ENCODE results near the gene TFAP2A. TPM values are rescaled to one million over a fixed set of nuclear protein-coding genes. Genes with fewer than 3 reads are reported as not detected.
A peak's percentile ranks its signal among the peaks of the same experiment; 100 is the strongest.

Gene TFAP2A
- total and polyA plus RNA-seq, 7 experiments from 2014 or later, result not detected

GRCh38 chr6:10384610-10385523 is 30.0 kb downstream of the TFAP2A start:
- Mint-ChIP-seq H3K9me3 (peaks cover 3 to 73% (median 37%) of the 10 kb centered on the region in 11 donors), H3K36me3 (peaks cover 4 to 20% (median 10%) of the 10 kb centered on the region in 5 donors), H3K27ac (peak overlapping the region in 4 of 9 donors; percentile 10 to 87 (median 17)), H3K27me3 (peaks cover 87 to 94% (median 90%) of the 10 kb centered on the region in 5 donors), H3K4me3 (peak overlapping the region in 4 of 10 donors; percentile 2 to 69 (median 7)), H3K4me1 (peaks cover 4 to 32% (median 16%) of the 10 kb centered on the region in 7 donors)
- no peak for ATAC-seq
- CTCF ChIA-PET, result no interaction called here
- peaks cover 7 to 36% of the 10 kb centered on the region in 2 donors for H3K27me3 ChIP-seq (ENCODE audit: control insufficient read depth in 2 of 2, insufficient read depth in 2 of 2, low read length in 2 of 2)
- POLR2A ChIA-PET, result no interaction called here
- H3K4me3 ChIP-seq (ENCODE audit: low read length), result no peak overlapping the region
- peaks cover 0 to 4% (median 0%) of the 10 kb centered on the region in 3 experiments for H3K9me3 ChIP-seq (ENCODE audit: control insufficient read depth in 2 of 3, low read length in 3 of 3)
- H3K4me1 ChIP-seq (ENCODE audit: control insufficient read depth in 2 of 2, insufficient read depth in 2 of 2, low read length in 2 of 2), result no peaks in the 10 kb centered on the region
- no peak for DNase-seq
- H3K27ac ChIP-seq (ENCODE audit: low read depth, low read length), result no peak overlapping the region
- H3K36me3 ChIP-seq (ENCODE audit: control insufficient read depth in 2 of 3, insufficient read depth in 3 of 3, low read length in 3 of 3), result no peaks in the 10 kb centered on the region
- intact Hi-C loops (cut with micrococcal nuclease), result loop anchor here (2.0 to 5.0 kb wide), 3 partner anchors 28 to 502 kb away; partner anchors contain the start of genes SYCP2L (in 1 of the 2) and TFAP2A (in 1 of the 2)

GRCh38 chr6:10384091-10384609 is 30.7 kb downstream of the TFAP2A start:
- no peak overlapping the region for H3K4me3 ChIP-seq (ENCODE audit: low read length)
- no peak overlapping the region for H3K27ac ChIP-seq (ENCODE audit: low read depth, low read length)
- CTCF ChIA-PET, result no interaction called here
- peaks cover 4 to 29% (median 16%) of the 10 kb centered on the region in 7 donors for H3K4me1 Mint-ChIP-seq
- no peaks in the 10 kb centered on the region for H3K9me3 ChIP-seq (ENCODE audit: control insufficient read depth in 2 of 3, low read length in 3 of 3)
- no peaks in the 10 kb centered on the region for H3K4me1 ChIP-seq (ENCODE audit: control insufficient read depth in 2 of 2, insufficient read depth in 2 of 2, low read length in 2 of 2)
- peak overlapping the region in 3 of 9 donors; percentile 10 to 87 (median 15) for H3K27ac Mint-ChIP-seq
- no peak for ATAC-seq
- intact Hi-C loops (cut with micrococcal nuclease), result loop anchor here (2.0 to 5.0 kb wide), 3 partner anchors 29 to 503 kb away; partner anchors contain the start of genes SYCP2L (in 1 of the 2) and TFAP2A (in 1 of the 2)
- H3K36me3 ChIP-seq (ENCODE audit: control insufficient read depth in 2 of 3, insufficient read depth in 3 of 3, low read length in 3 of 3), result no peaks in the 10 kb centered on the region
- peak overlapping the region in 4 of 10 donors; percentile 2 to 69 (median 4) for H3K4me3 Mint-ChIP-seq
- POLR2A ChIA-PET, result no interaction called here
- peaks cover 7 to 29% of the 10 kb centered on the region in 2 donors for H3K27me3 ChIP-seq (ENCODE audit: control insufficient read depth in 2 of 2, insufficient read depth in 2 of 2, low read length in 2 of 2)
- H3K27me3 Mint-ChIP-seq, result peaks cover 83 to 90% (median 83%) of the 10 kb centered on the region in 5 donors
- no peak for DNase-seq
- peaks cover 2 to 20% (median 7%) of the 10 kb centered on the region in 5 donors for H3K36me3 Mint-ChIP-seq
- peaks cover 0 to 66% (median 30%) of the 10 kb centered on the region in 11 donors for H3K9me3 Mint-ChIP-seq

GRCh38 chr6:10383331-10384090 is 31.4 kb downstream of the TFAP2A start:
- H3K27ac Mint-ChIP-seq, result peak overlapping the region in 3 of 9 donors; percentile 66 to 87 (median 85)
- peaks cover 4 to 29% (median 16%) of the 10 kb centered on the region in 7 donors for H3K4me1 Mint-ChIP-seq
- ChIA-PET CTCF (no interaction called here), POLR2A (no interaction called here)
- Histone ChIP-seq H3K4me1 (ENCODE audit: control insufficient read depth in 2 of 2, insufficient read depth in 2 of 2, low read length in 2 of 2) (no peaks in the 10 kb centered on the region), H3K36me3 (ENCODE audit: control insufficient read depth in 2 of 3, insufficient read depth in 3 of 3, low read length in 3 of 3) (no peaks in the 10 kb centered on the region), H3K27ac (ENCODE audit: low read depth, low read length) (no peak overlapping the region), H3K9me3 (ENCODE audit: control insufficient read depth in 2 of 3, low read length in 3 of 3) (no peaks in the 10 kb centered on the region), H3K4me3 (ENCODE audit: low read length) (no peak overlapping the region), H3K27me3 (ENCODE audit: control insufficient read depth in 2 of 2, insufficient read depth in 2 of 2, low read length in 2 of 2) (peaks cover 7 to 26% of the 10 kb centered on the region in 2 donors)
- intact Hi-C loops (cut with micrococcal nuclease), result loop anchor here (2.0 to 5.0 kb wide), 3 partner anchors 29 to 504 kb away; partner anchors contain the start of genes SYCP2L (in 1 of the 2) and TFAP2A (in 1 of the 2)
- no peak for DNase-seq
- peaks cover 0 to 60% (median 23%) of the 10 kb centered on the region in 11 donors for H3K9me3 Mint-ChIP-seq
- H3K4me3 Mint-ChIP-seq, result peak overlapping the region in 5 of 10 donors; percentile 46 to 69 (median 54)
- no peak for ATAC-seq
- H3K27me3 Mint-ChIP-seq, result peaks cover 78 to 86% (median 80%) of the 10 kb centered on the region in 5 donors
- H3K36me3 Mint-ChIP-seq, result peaks cover 2 to 20% (median 7%) of the 10 kb centered on the region in 5 donors

GRCh38 chr6:10382728-10383330 is 32.0 kb downstream of the TFAP2A start:
- intact Hi-C loops (cut with micrococcal nuclease), result loop anchor here (5.0 kb wide), 2 partner anchors 34 to 504 kb away; partner anchors contain the start of genes SYCP2L (in 1 of the 2) and TFAP2A (in 1 of the 2)
- Mint-ChIP-seq H3K27ac (peak overlapping the region in 2 of 9 donors; percentile 66 to 85), H3K4me3 (peak overlapping the region in 9 of 10 donors; percentile 11 to 55 (median 38)), H3K4me1 (peaks cover 4 to 29% (median 16%) of the 10 kb centered on the region in 7 donors), H3K36me3 (peaks cover 2 to 20% (median 7%) of the 10 kb centered on the region in 5 donors), H3K27me3 (peaks cover 78 to 84% (median 80%) of the 10 kb centered on the region in 5 donors), H3K9me3 (peaks cover 0 to 56% (median 19%) of the 10 kb centered on the region in 11 donors)
- no peak for DNase-seq
- CTCF ChIA-PET, result no interaction called here
- ATAC-seq, result no peak
- no peak overlapping the region for H3K4me3 ChIP-seq (ENCODE audit: low read length)
- H3K36me3 ChIP-seq (ENCODE audit: control insufficient read depth in 2 of 3, insufficient read depth in 3 of 3, low read length in 3 of 3), result no peaks in the 10 kb centered on the region
- H3K27me3 ChIP-seq (ENCODE audit: control insufficient read depth in 2 of 2, insufficient read depth in 2 of 2, low read length in 2 of 2), result peaks cover 7 to 22% of the 10 kb centered on the region in 2 donors
- no peaks in the 10 kb centered on the region for H3K9me3 ChIP-seq (ENCODE audit: control insufficient read depth in 2 of 3, low read length in 3 of 3)
- no peaks in the 10 kb centered on the region for H3K4me1 ChIP-seq (ENCODE audit: control insufficient read depth in 2 of 2, insufficient read depth in 2 of 2, low read length in 2 of 2)
- POLR2A ChIA-PET, result no interaction called here
- H3K27ac ChIP-seq (ENCODE audit: low read depth, low read length), result no peak overlapping the region

- POLR2A ChIA-PET, result no interaction called here
- Histone ChIP-seq H3K4me1 (ENCODE audit: control insufficient read depth in 2 of 2, insufficient read depth in 2 of 2, low read length in 2 of 2) (no peaks in the 10 kb centered on the region), H3K9me3 (ENCODE audit: control insufficient read depth in 2 of 3, low read length in 3 of 3) (no peaks in the 10 kb centered on the region), H3K27ac (ENCODE audit: low read depth, low read length) (no peak overlapping the region), H3K36me3 (ENCODE audit: control insufficient read depth in 2 of 3, insufficient read depth in 3 of 3, low read length in 3 of 3) (no peaks in the 10 kb centered on the region), H3K27me3 (ENCODE audit: control insufficient read depth in 2 of 2, insufficient read depth in 2 of 2, low read length in 2 of 2) (peaks cover 7 to 20% of the 10 kb centered on the region in 2 donors), H3K4me3 (ENCODE audit: low read length) (no peak overlapping the region)
- H3K27ac Mint-ChIP-seq, result peak overlapping the region in 1 of 9 donors; percentile 66
- DNase-seq, result no peak
- no peak for ATAC-seq
- intact Hi-C loops (cut with micrococcal nuclease), result loop anchor here (5.0 kb wide), 2 partner anchors 35 to 505 kb away; partner anchors contain the start of genes SYCP2L (in 1 of the 2) and TFAP2A (in 1 of the 2)
- CTCF ChIA-PET, result no interaction called here
- H3K9me3 Mint-ChIP-seq, result peaks cover 0 to 55% (median 19%) of the 10 kb centered on the region in 11 donors
- peak overlapping the region in 7 of 10 donors; percentile 25 to 54 (median 38) for H3K4me3 Mint-ChIP-seq
- H3K4me1 Mint-ChIP-seq, result peaks cover 4 to 29% (median 16%) of the 10 kb centered on the region in 7 donors
- H3K36me3 Mint-ChIP-seq, result peaks cover 2 to 20% (median 7%) of the 10 kb centered on the region in 5 donors
- H3K27me3 Mint-ChIP-seq, result peaks cover 77 to 83% (median 80%) of the 10 kb centered on the region in 5 donors
Observed at GRCh38 chr6:10382322-10382721, 32.6 kb downstream of the TFAP2A start.
